ENCODE measurements around the gene MPRIP.

GRCh38 chr17:17062356-17062755, 20.1 kb downstream of the MPRIP start:
- TF ChIP-seq CTCF (conservative IDR thresholded peaks at IDR 0.05) (no peak), EZH2 (IDR thresholded peaks at IDR 0.05; ENCODE audit: low read depth) (no peak)

Measured in PC-9 (cell line).